ENCODE results near the gene RNF103.

The RNF103 gene

DNA sequence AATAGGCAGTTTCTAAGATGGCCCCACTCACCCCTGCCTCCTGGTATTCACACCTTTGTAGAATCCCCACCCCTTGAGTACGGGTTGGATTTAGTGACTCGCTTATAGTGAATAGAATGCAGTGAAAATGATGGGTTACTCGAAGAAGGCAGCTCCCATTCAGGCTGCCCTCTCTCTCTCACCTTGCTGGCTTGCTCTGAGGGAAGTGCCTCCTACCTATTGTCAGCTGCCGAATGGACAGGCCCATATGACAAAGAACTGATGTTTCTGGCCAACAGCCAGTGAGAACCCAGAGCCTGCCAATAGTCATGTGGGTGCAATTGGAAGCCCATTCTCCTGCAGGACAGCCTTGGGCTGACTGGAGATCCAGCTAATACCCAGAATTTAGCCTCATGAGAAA is 22.1 kb upstream of the RNF103 start:
- no peaks in the 10 kb centered on the region for H3K4me1 Mint-ChIP-seq
- H3K27ac Mint-ChIP-seq = no peak overlapping the region
- H3K4me3 Mint-ChIP-seq = no peak overlapping the region
- TF ChIP-seq, protein P1, sequence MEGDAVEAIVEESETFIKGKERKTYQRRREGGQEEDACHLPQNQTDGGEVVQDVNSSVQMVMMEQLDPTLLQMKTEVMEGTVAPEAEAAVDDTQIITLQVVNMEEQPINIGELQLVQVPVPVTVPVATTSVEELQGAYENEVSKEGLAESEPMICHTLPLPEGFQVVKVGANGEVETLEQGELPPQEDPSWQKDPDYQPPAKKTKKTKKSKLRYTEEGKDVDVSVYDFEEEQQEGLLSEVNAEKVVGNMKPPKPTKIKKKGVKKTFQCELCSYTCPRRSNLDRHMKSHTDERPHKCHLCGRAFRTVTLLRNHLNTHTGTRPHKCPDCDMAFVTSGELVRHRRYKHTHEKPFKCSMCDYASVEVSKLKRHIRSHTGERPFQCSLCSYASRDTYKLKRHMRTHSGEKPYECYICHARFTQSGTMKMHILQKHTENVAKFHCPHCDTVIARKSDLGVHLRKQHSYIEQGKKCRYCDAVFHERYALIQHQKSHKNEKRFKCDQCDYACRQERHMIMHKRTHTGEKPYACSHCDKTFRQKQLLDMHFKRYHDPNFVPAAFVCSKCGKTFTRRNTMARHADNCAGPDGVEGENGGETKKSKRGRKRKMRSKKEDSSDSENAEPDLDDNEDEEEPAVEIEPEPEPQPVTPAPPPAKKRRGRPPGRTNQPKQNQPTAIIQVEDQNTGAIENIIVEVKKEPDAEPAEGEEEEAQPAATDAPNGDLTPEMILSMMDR (IDR thresholded peaks at IDR 0.05; ENCODE audit: unreplicated experiment in 3 of 3) = no peak
- peaks cover 19% of the 10 kb centered on the region for H3K9me3 Mint-ChIP-seq
- H3K36me3 Mint-ChIP-seq (ENCODE audit: low read depth) = peaks cover 16% of the 10 kb centered on the region
- no peaks in the 10 kb centered on the region for H3K27me3 Mint-ChIP-seq (ENCODE audit: low read depth)

DNA sequence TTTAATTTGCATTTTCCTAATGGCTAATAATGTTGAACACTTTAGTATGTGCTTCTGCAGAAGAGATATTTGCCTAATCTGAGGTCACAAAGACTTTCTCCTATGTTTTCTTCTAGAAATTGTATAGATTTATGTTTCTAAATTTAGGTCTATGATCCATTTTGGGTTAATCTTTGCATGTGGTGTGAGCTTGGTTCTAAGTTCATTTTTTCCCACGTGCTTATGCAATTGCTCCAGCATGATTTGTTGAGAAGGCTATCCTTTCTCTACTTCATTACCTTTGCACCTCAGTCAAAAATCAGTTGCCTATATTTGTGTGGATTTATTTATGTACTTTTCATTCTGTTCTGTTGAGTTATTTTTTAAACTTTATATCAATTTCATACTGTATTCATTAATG is 15.0 kb upstream of the RNF103 start:
- Mint-ChIP-seq H3K36me3 (ENCODE audit: low read depth) (no peaks in the 10 kb centered on the region), H3K9me3 (peaks cover 11% of the 10 kb centered on the region), H3K27me3 (ENCODE audit: low read depth) (no peaks in the 10 kb centered on the region), H3K4me3 (no peak overlapping the region), H3K4me1 (no peaks in the 10 kb centered on the region), H3K27ac (no peak overlapping the region)
- TF ChIP-seq, protein P1 (IDR thresholded peaks at IDR 0.05; ENCODE audit: unreplicated experiment in 3 of 3) = no peak

DNA sequence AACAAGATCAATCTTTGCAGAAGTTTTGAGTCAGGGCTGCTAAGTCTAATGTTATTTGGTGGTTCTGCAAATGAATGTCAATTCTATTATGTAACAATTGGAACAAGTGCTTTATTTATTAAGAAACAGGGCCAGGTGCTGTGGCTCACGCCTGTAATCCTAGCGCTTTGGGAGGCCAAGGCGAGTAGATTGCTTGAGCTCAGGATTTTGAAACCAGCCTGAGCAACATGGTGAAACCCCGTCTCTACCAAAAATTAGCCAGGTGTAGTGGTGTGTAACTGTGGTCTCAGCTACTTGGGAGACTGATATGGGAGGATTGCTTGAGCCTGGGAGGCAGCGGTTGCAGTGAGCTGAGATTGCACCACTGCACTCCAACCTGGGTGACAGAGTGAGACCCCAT is 13.2 kb upstream of the RNF103 start:
- TF ChIP-seq, protein P1 (IDR thresholded peaks at IDR 0.05; ENCODE audit: unreplicated experiment in 3 of 3) = no peak
- Mint-ChIP-seq H3K9me3 (peaks cover 11% of the 10 kb centered on the region), H3K4me1 (no peaks in the 10 kb centered on the region), H3K27me3 (ENCODE audit: low read depth) (no peaks in the 10 kb centered on the region), H3K27ac (no peak overlapping the region), H3K36me3 (ENCODE audit: low read depth) (no peaks in the 10 kb centered on the region), H3K4me3 (no peak overlapping the region)

DNA sequence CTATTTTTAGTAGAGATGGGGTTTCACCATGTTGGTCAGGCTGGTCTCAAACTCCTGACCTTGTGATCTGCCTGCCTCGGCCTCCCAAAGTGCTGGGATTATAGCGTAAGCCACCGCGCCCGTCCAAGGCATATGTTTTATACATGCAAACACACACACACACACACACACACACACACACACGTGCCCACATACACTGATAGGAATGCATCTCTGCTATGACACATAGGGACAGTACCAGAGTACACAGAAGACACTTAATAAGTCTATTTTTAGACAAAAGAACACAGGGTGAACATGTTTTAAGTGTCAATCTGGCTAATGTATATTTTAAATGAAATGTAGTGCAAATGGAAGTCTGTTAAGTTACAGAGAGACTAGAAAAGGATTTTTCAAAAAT is 10.7 kb upstream of the RNF103 start:
- TF ChIP-seq, protein P1 (IDR thresholded peaks at IDR 0.05; ENCODE audit: unreplicated experiment in 3 of 3) = no peak

DNA sequence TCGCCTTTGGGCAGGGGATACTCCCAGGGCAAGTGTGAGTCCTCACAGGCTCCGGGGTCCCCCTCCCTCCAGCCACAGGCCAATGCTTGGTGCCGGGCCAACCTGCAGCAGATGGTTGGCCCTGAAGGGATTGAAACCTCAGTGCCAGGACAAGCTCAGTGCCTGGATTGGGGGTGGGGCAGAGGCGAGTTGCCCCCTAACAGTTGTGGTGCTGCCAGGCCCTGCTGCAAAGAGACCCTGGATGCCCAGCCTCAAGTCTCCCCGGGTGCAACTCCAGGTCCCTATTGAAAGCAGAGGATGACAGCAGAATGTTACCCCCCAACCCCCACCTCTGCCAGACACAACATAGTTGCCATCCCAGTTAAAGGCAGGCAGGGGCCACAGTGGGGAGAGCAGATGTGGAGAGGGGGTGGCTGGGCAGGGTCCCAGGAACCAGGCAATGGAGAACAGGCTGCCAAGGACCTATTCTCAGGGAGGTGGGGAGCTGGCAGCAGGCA is 9.5 kb upstream of the RNF103 start:
- Mint-ChIP-seq H3K36me3 (ENCODE audit: low read depth) (no peaks in the 10 kb centered on the region), H3K4me3 (no peak overlapping the region), H3K4me1 (peaks cover 14% of the 10 kb centered on the region), H3K9me3 (no peaks in the 10 kb centered on the region), H3K27ac (no peak overlapping the region), H3K27me3 (ENCODE audit: low read depth) (peaks cover 4% of the 10 kb centered on the region)
- TF ChIP-seq, protein P1 (IDR thresholded peaks at IDR 0.05; ENCODE audit: unreplicated experiment in 3 of 3) = no peak

More for the DNA sequence above, 10.7 kb upstream of the RNF103 start:
- peaks cover 4% of the 10 kb centered on the region for H3K4me1 Mint-ChIP-seq
- H3K27me3 Mint-ChIP-seq (ENCODE audit: low read depth) = peaks cover 4% of the 10 kb centered on the region
- no peaks in the 10 kb centered on the region for H3K36me3 Mint-ChIP-seq (ENCODE audit: low read depth)
- no peak overlapping the region for H3K4me3 Mint-ChIP-seq
- no peak overlapping the region for H3K27ac Mint-ChIP-seq
- H3K9me3 Mint-ChIP-seq = peaks cover 3% of the 10 kb centered on the region

DNA sequence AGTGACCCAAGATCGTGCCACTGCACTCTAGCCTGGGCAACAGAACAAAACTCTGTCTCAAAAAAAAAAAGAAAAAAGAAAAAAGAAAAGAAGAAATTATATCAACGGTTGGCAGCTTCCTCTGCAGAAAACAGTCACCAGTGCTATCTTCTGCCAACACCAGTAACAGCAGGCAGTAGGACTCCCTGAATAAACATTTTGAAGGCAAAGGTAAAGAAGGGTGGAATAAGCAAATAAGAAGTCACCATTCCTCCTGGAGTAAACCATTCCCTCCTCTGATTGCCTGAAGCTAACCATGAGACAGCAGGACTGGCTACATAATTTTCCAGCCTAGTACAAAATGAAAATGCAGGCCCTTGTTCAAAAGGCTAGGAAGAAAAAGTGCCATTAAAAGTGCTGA is 9.0 kb upstream of the RNF103 start:
- Mint-ChIP-seq H3K4me1 (peaks cover 19% of the 10 kb centered on the region), H3K27me3 (ENCODE audit: low read depth) (peaks cover 4% of the 10 kb centered on the region), H3K27ac (no peak overlapping the region), H3K36me3 (ENCODE audit: low read depth) (no peaks in the 10 kb centered on the region), H3K4me3 (no peak overlapping the region), H3K9me3 (no peaks in the 10 kb centered on the region)
- TF ChIP-seq, protein P1 (IDR thresholded peaks at IDR 0.05; ENCODE audit: unreplicated experiment in 3 of 3) = no peak

All from nephron (organoid).